PC-3 (cell line): Measurements from ENCODE around the gene KCNH5. TPM values are rescaled to one million over a fixed set of nuclear protein-coding genes. Genes with fewer than 3 reads are reported as not detected.

Experiments used
- ATAC-seq: fragments of 200-7000 bp; cut with Tn5 transposase; 2 replicates; pipeline ENCODE4 v1.9.1; 2020; ENCODE audit warnings: mild to moderate bottlenecking, moderate library complexity
- BruUV-seq: library from RNA; stranded (reverse); fragments of 400-500 nt; replicated peaks from 2 replicates; lab custom pipeline; 2021; lab: Mats Ljungman, UMichigan
- CTCF ChIA-PET: fragments of 300-600 bp; sonication (Branson Sonifier 250); formaldehyde crosslinking; loops from one replicate; lab custom pipeline; 2022; ENCODE audit warnings: antibody characterized with exemption; lab: Charles Lee
- POLR2A ChIA-PET: fragments of 300-600 bp; sonication (Branson Sonifier 250); formaldehyde crosslinking; loops from one replicate; lab custom pipeline; 2022; ENCODE audit warnings: antibody characterized with exemption; ENCODE audit not compliant: unreplicated experiment; lab: Charles Lee
- DNase-seq: peaks from one replicate; pipeline ENCODE4 v3.0.0-alpha.2; 2015
- H2AFZ ChIP-seq: fragments of 300-600 bp; sonication (generic); 2 replicates; pipeline ENCODE4 v1.6.0; 2016; ENCODE audit warnings: antibody characterized with exemption, low read length
- H3F3A ChIP-seq: fragments of 300-600 bp; sonication (generic); one replicate; pipeline ENCODE4 v1.6.0; 2017; ENCODE audit warnings: antibody characterized with exemption, low read length, control low read depth, mild to moderate bottlenecking; ENCODE audit not compliant: unreplicated experiment
- H3K27ac ChIP-seq: fragments of 300-600 bp; sonication (generic); 2 replicates; pipeline ENCODE4 v1.5.1; 2016; ENCODE audit warnings: mild to moderate bottlenecking, low read length
- H3K27me3 ChIP-seq: fragments of 300-600 bp; sonication (generic); 2 replicates; pipeline ENCODE4 v1.6.1; 2016; ENCODE audit warnings: low read length, mixed read lengths
- H3K36me3 ChIP-seq: fragments of 300-600 bp; sonication (generic); 2 replicates; pipeline ENCODE4 v1.6.1; 2016; ENCODE audit warnings: low read depth, mixed run types, low read length, mixed read lengths
- H3K4me1 ChIP-seq: fragments of 300-600 bp; sonication (generic); 2 replicates; pipeline ENCODE4 v1.5.1; 2016; ENCODE audit warnings: low read length; ENCODE audit not compliant: insufficient read depth
- H3K4me2 ChIP-seq: fragments of 300-600 bp; sonication (generic); 2 replicates; pipeline ENCODE4 v1.6.0; 2016; ENCODE audit warnings: low read length
- H3K4me3 ChIP-seq: fragments of 300-600 bp; sonication (generic); 2 replicates; pipeline ENCODE4 v1.5.1; 2016; ENCODE audit warnings: mild to moderate bottlenecking, low read length, mixed read lengths
- H3K79me2 ChIP-seq: fragments of 300-600 bp; sonication (generic); 2 replicates; pipeline ENCODE4 v1.6.1; 2017; ENCODE audit warnings: low read length, mixed read lengths
- H3K9ac ChIP-seq: fragments of 300-600 bp; sonication (generic); 2 replicates; pipeline ENCODE4 v1.6.0; 2016; ENCODE audit warnings: mild to moderate bottlenecking, low read length
- H3K9me2 ChIP-seq: fragments of 300-600 bp; sonication (generic); replicated peaks from 2 replicates; pipeline ENCODE4 v1.6.1; 2016; ENCODE audit warnings: mixed run types, low read length, mixed read lengths
- H3K9me3 ChIP-seq: fragments of 300-600 bp; sonication (generic); 2 replicates; pipeline ENCODE4 v1.6.1; 2016; ENCODE audit warnings: low read length, mixed read lengths
- H4K20me1 ChIP-seq: fragments of 300-600 bp; sonication (generic); 2 replicates; pipeline ENCODE4 v1.6.1; 2016; ENCODE audit warnings: low read length, mixed read lengths
- EZH2 ChIP-seq: fragments of 300-600 bp; sonication (generic); IDR thresholded peaks from one replicate; pipeline ENCODE4 v1.6.1; 2017; ENCODE audit warnings: antibody characterized with exemption, mild to moderate bottlenecking, low read length; ENCODE audit not compliant: unreplicated experiment
- EZH2phosphoT487 ChIP-seq: fragments of 300-600 bp; sonication (generic); IDR thresholded peaks from 2 replicates; pipeline ENCODE4 v1.6.1; 2018; ENCODE audit warnings: mild to moderate bottlenecking, antibody characterized with exemption, low read length, borderline replicate concordance
- intact Hi-C: fragments of 100-400 bp; cut with micrococcal nuclease; formaldehyde crosslinking; loops from 2 replicates; pipeline ENCODE4 v1.9.0; 2023
- total RNA-seq: library from RNA; depleted of rRNA; stranded (reverse); fragments of >200 nt; gene quantifications from 2 replicates; pipeline ENCODE4 v1.2.3, GENCODE V29; 2014
- TF ChIP-seq, protein P1 (sequence below): fragments of 300-600 bp; sonication (generic); conservative IDR thresholded peaks from 2 replicates; pipeline ENCODE4 v1.5.1; 2017; ENCODE audit warnings: antibody characterized with exemption, low read depth, mild to moderate bottlenecking, low read length

KCNH5 gene
- total RNA-seq, 1 experiment from 2014 or later, result not detected

GRCh38 chr14:62824086-62824485 is 221.2 kb downstream of the KCNH5 start:
- BruUV-seq, result no TSS peak
- H3K4me2 ChIP-seq, result no peak overlapping the region
- no peaks in the 10 kb centered on the region for H3K4me1 ChIP-seq
- intact Hi-C loops, result no loop called here
- no peak overlapping the region for H3K4me3 ChIP-seq
- H3K79me2 ChIP-seq, result no peaks in the 10 kb centered on the region
- ATAC-seq (no peak), DNase-seq (no peak)
- ChIA-PET CTCF (no interaction called here), POLR2A (no interaction called here)
- H2AFZ ChIP-seq, result no peak overlapping the region
- H3F3A ChIP-seq, result no peaks in the 10 kb centered on the region
- no peaks in the 10 kb centered on the region for H3K9me2 ChIP-seq
- no peak overlapping the region for H3K27ac ChIP-seq
- H3K9me3 ChIP-seq, result no peaks in the 10 kb centered on the region
- no peaks in the 10 kb centered on the region; the same call in 1 of the 2 replicates for H3K27me3 ChIP-seq
- H3K9ac ChIP-seq, result no peak overlapping the region
- TF ChIP-seq, protein P1, sequence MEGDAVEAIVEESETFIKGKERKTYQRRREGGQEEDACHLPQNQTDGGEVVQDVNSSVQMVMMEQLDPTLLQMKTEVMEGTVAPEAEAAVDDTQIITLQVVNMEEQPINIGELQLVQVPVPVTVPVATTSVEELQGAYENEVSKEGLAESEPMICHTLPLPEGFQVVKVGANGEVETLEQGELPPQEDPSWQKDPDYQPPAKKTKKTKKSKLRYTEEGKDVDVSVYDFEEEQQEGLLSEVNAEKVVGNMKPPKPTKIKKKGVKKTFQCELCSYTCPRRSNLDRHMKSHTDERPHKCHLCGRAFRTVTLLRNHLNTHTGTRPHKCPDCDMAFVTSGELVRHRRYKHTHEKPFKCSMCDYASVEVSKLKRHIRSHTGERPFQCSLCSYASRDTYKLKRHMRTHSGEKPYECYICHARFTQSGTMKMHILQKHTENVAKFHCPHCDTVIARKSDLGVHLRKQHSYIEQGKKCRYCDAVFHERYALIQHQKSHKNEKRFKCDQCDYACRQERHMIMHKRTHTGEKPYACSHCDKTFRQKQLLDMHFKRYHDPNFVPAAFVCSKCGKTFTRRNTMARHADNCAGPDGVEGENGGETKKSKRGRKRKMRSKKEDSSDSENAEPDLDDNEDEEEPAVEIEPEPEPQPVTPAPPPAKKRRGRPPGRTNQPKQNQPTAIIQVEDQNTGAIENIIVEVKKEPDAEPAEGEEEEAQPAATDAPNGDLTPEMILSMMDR, result no peak
- TF ChIP-seq EZH2 (no peak), EZH2phosphoT487 (no peak)
- H4K20me1 ChIP-seq, result no peaks in the 10 kb centered on the region
- H3K36me3 ChIP-seq, result no peaks in the 10 kb centered on the region

DNA sequence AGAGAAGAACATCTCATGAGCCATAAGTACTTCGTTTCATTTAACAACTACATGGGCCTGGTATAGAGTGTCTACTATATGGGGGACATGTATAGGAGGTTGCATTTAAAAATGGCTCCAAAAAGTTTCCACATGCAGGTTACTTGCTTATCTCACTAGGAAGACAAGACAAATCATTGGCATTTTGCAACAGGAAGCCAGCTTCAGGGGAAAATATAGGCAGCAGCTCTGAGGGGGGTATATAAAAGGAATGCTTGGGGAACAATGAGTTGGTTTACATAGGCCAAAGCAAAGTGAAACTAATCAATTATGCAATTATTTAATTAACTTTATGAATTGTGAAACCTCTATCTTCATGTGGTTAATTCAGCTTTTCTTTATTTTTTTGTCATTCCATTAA is 225.3 kb downstream of the KCNH5 start:
- no peaks in the 10 kb centered on the region; the same call in 1 of the 2 replicates for H3K27me3 ChIP-seq
- no peaks in the 10 kb centered on the region for H3K79me2 ChIP-seq
- TF ChIP-seq, protein P1, result no peak
- no peak for TF ChIP-seq EZH2phosphoT487
- TF ChIP-seq EZH2, result no peak
- intact Hi-C loops, result no loop called here
- DNase-seq (no peak), ATAC-seq (no peak)
- no peaks in the 10 kb centered on the region for H3K9me3 ChIP-seq
- no peak overlapping the region for H3K4me3 ChIP-seq
- no peaks in the 10 kb centered on the region for H3F3A ChIP-seq
- POLR2A ChIA-PET, result no interaction called here
- no peak overlapping the region for H3K4me2 ChIP-seq
- no peak overlapping the region for H3K9ac ChIP-seq
- no peak overlapping the region for H2AFZ ChIP-seq
- no peak overlapping the region for H3K27ac ChIP-seq
- CTCF ChIA-PET, result no interaction called here
- no peaks in the 10 kb centered on the region for H3K4me1 ChIP-seq
- no peaks in the 10 kb centered on the region for H3K36me3 ChIP-seq
- no peaks in the 10 kb centered on the region for H3K9me2 ChIP-seq
- no TSS peak for BruUV-seq
- no peaks in the 10 kb centered on the region for H4K20me1 ChIP-seq

GRCh38 chr14:62807636-62808035 is 237.6 kb downstream of the KCNH5 start:
- no peaks in the 10 kb centered on the region for H3K4me1 ChIP-seq
- H4K20me1 ChIP-seq, result no peaks in the 10 kb centered on the region
- ChIA-PET POLR2A (no interaction called here), CTCF (no interaction called here)
- H3K9ac ChIP-seq, result no peak overlapping the region
- 0 out of 2 replicates have a peak, but pooled peaks cover 10% of the 10 kb centered on the region for H3K9me3 ChIP-seq
- no peaks in the 10 kb centered on the region; the same call in 1 of the 2 replicates for H3K36me3 ChIP-seq
- H3F3A ChIP-seq, result no peaks in the 10 kb centered on the region
- TF ChIP-seq EZH2 (no peak), EZH2phosphoT487 (no peak)
- TF ChIP-seq, protein P1, result no peak
- intact Hi-C loops, result no loop called here
- no TSS peak for BruUV-seq
- no peaks in the 10 kb centered on the region for H3K79me2 ChIP-seq
- H3K9me2 ChIP-seq, result no peaks in the 10 kb centered on the region
- DNase-seq, result no peak
- H3K4me3 ChIP-seq, result no peak overlapping the region
- H2AFZ ChIP-seq, result no peak overlapping the region
- H3K27me3 ChIP-seq, result no peaks in the 10 kb centered on the region
- no peak for ATAC-seq
- H3K4me2 ChIP-seq, result no peak overlapping the region
- no peak overlapping the region for H3K27ac ChIP-seq
